SK-N-SH (cell line): ENCODE data around the gene TRIP10. TPM values are rescaled to one million over a fixed set of nuclear protein-coding genes. Genes with fewer than 3 reads are reported as not detected.

ENCODE experiments used
- CTCF ChIA-PET: fragments of 300-600, 350-600 bp; formaldehyde crosslinking; extraction: SDS; loops from one replicate; lab custom pipeline; 2021; lab: Yijun Ruan, JAX
- POLR2A ChIA-PET: fragments of 350-600 bp; sonication (Branson Sonifier 250); formaldehyde crosslinking; extraction: SDS; loops from one replicate; lab custom pipeline; 2020; ENCODE audit warnings: antibody characterized with exemption, inconsistent platforms; lab: Yijun Ruan, JAX
- DNase-seq: peaks from one replicate; pipeline ENCODE4 v3.0.0; 2012
- H2AFZ ChIP-seq: fragments of 200-600 bp; sonication (generic); 2 replicates; pipeline ENCODE4 v1.8.1; 2016; ENCODE audit warnings: antibody characterized with exemption, mild to moderate bottlenecking, low read depth
- H3F3A ChIP-seq: fragments of 200-600 bp; sonication (generic); replicated peaks from 2 replicates; pipeline ENCODE3; 2016; ENCODE audit warnings: antibody characterized with exemption, mild to moderate bottlenecking; ENCODE audit not compliant: insufficient read depth
- H3K27ac ChIP-seq, 2 experiments: fragments of 200-500 bp in 1 of 2; fragments of 200-600 bp in 1 of 2; sonication (Bioruptor generic) in 1 of 2; sonication (generic), shearing (Covaris generic) in 1 of 2; 2 replicates each; pipeline versions ENCODE4 v1.5.1 to v1.6.1; 2014 to 2016; ENCODE audit warnings: low read depth in 2 of 2, inconsistent platforms in 1 of 2, low read length in 1 of 2, mild to moderate bottlenecking in 1 of 2, mixed read lengths in 1 of 2
- H3K27me3 ChIP-seq: fragments of 200-600 bp; sonication (generic), shearing (Covaris generic); 2 replicates; pipeline ENCODE4 v1.6.1; 2016; ENCODE audit warnings: mixed run types; ENCODE audit not compliant: insufficient read depth
- H3K36me3 ChIP-seq, 2 experiments: fragments of 200-500 bp in 1 of 2; fragments of 200-600 bp in 1 of 2; sonication (Bioruptor generic) in 1 of 2; sonication (generic) in 1 of 2; replicated peaks in 1 of 2; 2 replicates each; pipeline versions ENCODE3 to v1.5.1; 2014 to 2016; ENCODE audit warnings: low read length in 1 of 2, mild to moderate bottlenecking in 1 of 2; ENCODE audit not compliant: insufficient read depth in 2 of 2, control insufficient read depth in 1 of 2
- H3K4me1 ChIP-seq, 2 experiments: fragments of 200-500 bp in 1 of 2; fragments of 200-600 bp in 1 of 2; sonication (Bioruptor generic) in 1 of 2; sonication (generic), shearing (Covaris generic) in 1 of 2; 2 replicates each; pipeline versions ENCODE4 v1.5.1 to v1.6.1; 2014 to 2016; ENCODE audit warnings: low read depth in 1 of 2, low read length in 1 of 2, mixed run types in 1 of 2; ENCODE audit not compliant: insufficient read depth in 2 of 2, control insufficient read depth in 1 of 2
- H3K4me2 ChIP-seq: fragments of 200-600 bp; sonication (generic), shearing (Covaris generic); 2 replicates; pipeline ENCODE4 v1.6.1; 2017; ENCODE audit warnings: mixed run types
- H3K4me3 ChIP-seq, 2 experiments: fragments of 200-500 bp in 1 of 2; fragments of 200-600 bp in 1 of 2; sonication (Bioruptor generic) in 1 of 2; sonication (generic), shearing (Covaris generic) in 1 of 2; 2 replicates each; pipeline versions ENCODE4 v1.5.1 to v1.8.1; 2014 to 2016; ENCODE audit warnings: low read depth in 2 of 2, inconsistent platforms in 1 of 2, low read length in 1 of 2, mild to moderate bottlenecking in 1 of 2, mixed read lengths in 1 of 2, moderate library complexity in 1 of 2
- H3K79me2 ChIP-seq: fragments of 200-600 bp; sonication (generic); 2 replicates; pipeline ENCODE4 v1.8.1; 2017; ENCODE audit warnings: mild to moderate bottlenecking; ENCODE audit not compliant: insufficient read depth
- H3K9ac ChIP-seq: fragments of 200-600 bp; sonication (generic); 2 replicates; pipeline ENCODE4 v1.6.1; 2017; ENCODE audit warnings: mixed run types
- H3K9me2 ChIP-seq: fragments of 200-600 bp; sonication (generic); 2 replicates; pipeline ENCODE4 v1.6.1; 2017; ENCODE audit warnings: mixed run types
- H3K9me3 ChIP-seq: fragments of 200-600 bp; sonication (generic); 2 replicates; pipeline ENCODE4 v1.6.1; 2017; ENCODE audit warnings: mixed run types, mild to moderate bottlenecking, moderate library complexity
- H4K20me1 ChIP-seq: fragments of 200-600 bp; sonication (generic); 2 replicates; pipeline ENCODE4 v1.6.1; 2017; ENCODE audit warnings: mild to moderate bottlenecking, mixed run types; ENCODE audit not compliant: insufficient read depth
- FOSL2 ChIP-seq: IDR thresholded peaks from 2 replicates; pipeline ENCODE4 v1.4.0; 2012; ENCODE audit warnings: low read depth, mild to moderate bottlenecking, moderate library complexity, borderline replicate concordance
- FOXJ3 ChIP-seq: sonication (generic); formaldehyde crosslinking; IDR thresholded peaks from 2 replicates; pipeline ENCODE4 v1.5.1; 2020; ENCODE audit warnings: mild to moderate bottlenecking, missing genetic modification reagents
- FOXM1 ChIP-seq: IDR thresholded peaks from 2 replicates; pipeline ENCODE4 v1.4.0; 2012; ENCODE audit warnings: low read depth, mild to moderate bottlenecking
- GABPA ChIP-seq: IDR thresholded peaks from 2 replicates; pipeline ENCODE4 v1.4.0; 2012; ENCODE audit warnings: low read depth, mild to moderate bottlenecking
- MEF2A ChIP-seq: IDR thresholded peaks from 2 replicates; pipeline ENCODE4 v1.4.0; 2012; ENCODE audit warnings: low read depth, borderline replicate concordance
- NFIC ChIP-seq: IDR thresholded peaks from 2 replicates; pipeline ENCODE4 v1.4.0; 2012; ENCODE audit warnings: borderline replicate concordance
- POLR2AphosphoS5 ChIP-seq: IDR thresholded peaks from 2 replicates; pipeline ENCODE4 v1.6.1; 2012; ENCODE audit warnings: low read depth, low read length
- RAD21 ChIP-seq: IDR thresholded peaks from 2 replicates; pipeline ENCODE4 v1.6.1; 2012; ENCODE audit warnings: mild to moderate bottlenecking, low read length
- RXRA ChIP-seq: IDR thresholded peaks from 2 replicates; pipeline ENCODE4 v1.4.0; 2012; ENCODE audit warnings: low read depth, mild to moderate bottlenecking, borderline replicate concordance
- TAF1 ChIP-seq: IDR thresholded peaks from 2 replicates; pipeline ENCODE4 v1.6.1; 2012; ENCODE audit warnings: low read depth, mild to moderate bottlenecking, low read length, moderate library complexity, borderline replicate concordance
- TEAD4 ChIP-seq: IDR thresholded peaks from 2 replicates; pipeline ENCODE4 v1.4.0; 2012; ENCODE audit warnings: mild to moderate bottlenecking, borderline replicate concordance; ENCODE audit not compliant: insufficient read depth
- WGBS: methylation state at CpG from one replicate; pipeline ENCODE4 v1.1.6; 2017; ENCODE audit warnings: low lambda C conversion rate; 5-methylcytosine and 5-hydroxymethylcytosine counted together
- polyA plus RNA-seq, 3 experiments: library from polyadenylated mRNA; depleted of rRNA; stranded (reverse); fragments of >200 nt; gene quantifications; 2 replicates each; pipeline ENCODE4 v1.2.3, GENCODE V29; 2012
- TF ChIP-seq, protein P1 (sequence below): fragments of 150-350 bp; IDR thresholded peaks from 2 replicates; pipeline ENCODE4 v1.6.1; 2017; ENCODE audit warnings: antibody characterized with exemption, low read length, low read depth, borderline replicate concordance
- TF ChIP-seq, protein P2 (sequence below): IDR thresholded peaks from 2 replicates; pipeline ENCODE4 v1.6.1; 2012; ENCODE audit warnings: mild to moderate bottlenecking, low read depth, low read length, moderate library complexity
- TF ChIP-seq, protein P3 (sequence below): IDR thresholded peaks from 2 replicates; pipeline ENCODE4 v1.4.0; 2012; ENCODE audit warnings: low read depth

The TRIP10 gene
- polyA plus RNA-seq, 1 of the 3 experiments (the other 2 are of a cell fraction), result 42.9 TPM

DNA sequence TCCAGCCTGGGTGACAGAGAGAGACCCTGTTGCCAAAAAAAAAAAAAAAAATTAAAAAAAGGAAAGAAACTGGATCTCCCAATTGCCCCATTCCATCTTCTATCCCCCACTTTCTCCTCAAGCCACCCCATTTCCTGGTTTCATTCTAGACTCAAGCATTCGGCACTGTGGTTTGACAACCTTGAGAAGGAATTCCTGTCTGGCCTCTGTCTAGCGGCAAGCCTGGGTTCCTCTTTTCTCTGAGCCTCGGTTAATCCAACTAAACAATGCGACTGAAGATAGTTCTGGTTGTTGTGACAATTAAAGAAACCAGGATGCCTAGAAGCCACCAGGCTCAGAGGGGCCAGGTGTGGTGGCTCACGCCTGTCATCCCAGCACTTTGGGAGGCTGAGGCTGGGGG is 15.7 kb upstream of the TRIP10 start:
- H3K4me1 ChIP-seq, result no peaks in the 10 kb centered on the region
- no peak overlapping the region for H3K9ac ChIP-seq
- TF ChIP-seq, protein P1, sequence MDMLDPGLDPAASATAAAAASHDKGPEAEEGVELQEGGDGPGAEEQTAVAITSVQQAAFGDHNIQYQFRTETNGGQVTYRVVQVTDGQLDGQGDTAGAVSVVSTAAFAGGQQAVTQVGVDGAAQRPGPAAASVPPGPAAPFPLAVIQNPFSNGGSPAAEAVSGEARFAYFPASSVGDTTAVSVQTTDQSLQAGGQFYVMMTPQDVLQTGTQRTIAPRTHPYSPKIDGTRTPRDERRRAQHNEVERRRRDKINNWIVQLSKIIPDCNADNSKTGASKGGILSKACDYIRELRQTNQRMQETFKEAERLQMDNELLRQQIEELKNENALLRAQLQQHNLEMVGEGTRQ, result no peak
- TF ChIP-seq RAD21 (no peak), MEF2A (no peak), FOSL2 (no peak), POLR2AphosphoS5 (no peak), TAF1 (no peak), GABPA (no peak), NFIC (no peak), FOXJ3 (CRISPR knock-in tag) (no peak), RXRA (no peak), FOXM1 (no peak), TEAD4 (no peak)
- TF ChIP-seq, protein P2, sequence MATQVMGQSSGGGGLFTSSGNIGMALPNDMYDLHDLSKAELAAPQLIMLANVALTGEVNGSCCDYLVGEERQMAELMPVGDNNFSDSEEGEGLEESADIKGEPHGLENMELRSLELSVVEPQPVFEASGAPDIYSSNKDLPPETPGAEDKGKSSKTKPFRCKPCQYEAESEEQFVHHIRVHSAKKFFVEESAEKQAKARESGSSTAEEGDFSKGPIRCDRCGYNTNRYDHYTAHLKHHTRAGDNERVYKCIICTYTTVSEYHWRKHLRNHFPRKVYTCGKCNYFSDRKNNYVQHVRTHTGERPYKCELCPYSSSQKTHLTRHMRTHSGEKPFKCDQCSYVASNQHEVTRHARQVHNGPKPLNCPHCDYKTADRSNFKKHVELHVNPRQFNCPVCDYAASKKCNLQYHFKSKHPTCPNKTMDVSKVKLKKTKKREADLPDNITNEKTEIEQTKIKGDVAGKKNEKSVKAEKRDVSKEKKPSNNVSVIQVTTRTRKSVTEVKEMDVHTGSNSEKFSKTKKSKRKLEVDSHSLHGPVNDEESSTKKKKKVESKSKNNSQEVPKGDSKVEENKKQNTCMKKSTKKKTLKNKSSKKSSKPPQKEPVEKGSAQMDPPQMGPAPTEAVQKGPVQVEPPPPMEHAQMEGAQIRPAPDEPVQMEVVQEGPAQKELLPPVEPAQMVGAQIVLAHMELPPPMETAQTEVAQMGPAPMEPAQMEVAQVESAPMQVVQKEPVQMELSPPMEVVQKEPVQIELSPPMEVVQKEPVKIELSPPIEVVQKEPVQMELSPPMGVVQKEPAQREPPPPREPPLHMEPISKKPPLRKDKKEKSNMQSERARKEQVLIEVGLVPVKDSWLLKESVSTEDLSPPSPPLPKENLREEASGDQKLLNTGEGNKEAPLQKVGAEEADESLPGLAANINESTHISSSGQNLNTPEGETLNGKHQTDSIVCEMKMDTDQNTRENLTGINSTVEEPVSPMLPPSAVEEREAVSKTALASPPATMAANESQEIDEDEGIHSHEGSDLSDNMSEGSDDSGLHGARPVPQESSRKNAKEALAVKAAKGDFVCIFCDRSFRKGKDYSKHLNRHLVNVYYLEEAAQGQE, result no peak
- TF ChIP-seq, protein P3, sequence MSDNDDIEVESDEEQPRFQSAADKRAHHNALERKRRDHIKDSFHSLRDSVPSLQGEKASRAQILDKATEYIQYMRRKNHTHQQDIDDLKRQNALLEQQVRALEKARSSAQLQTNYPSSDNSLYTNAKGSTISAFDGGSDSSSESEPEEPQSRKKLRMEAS, result no peak
- CTCF ChIA-PET, result interaction anchor here (1.4 kb wide), 1 partner anchor 9 kb away, joined by 4 read pairs; no protein-coding TSS in a partner anchor
- H3K9me3 ChIP-seq, result no peaks in the 10 kb centered on the region
- H2AFZ ChIP-seq, result no peak overlapping the region
- WGBS, result 50% methylated on average over 4 of the region's 5 CpGs
- no peak overlapping the region for H3K4me2 ChIP-seq
- DNase-seq, result no peak
- H3K27ac ChIP-seq, result no peak overlapping the region
- no peaks in the 10 kb centered on the region for H3F3A ChIP-seq
- no peak overlapping the region for H3K4me3 ChIP-seq
- H3K36me3 ChIP-seq, result no peaks in the 10 kb centered on the region
- H4K20me1 ChIP-seq, result no peaks in the 10 kb centered on the region
- peaks cover 18% of the 10 kb centered on the region for H3K27me3 ChIP-seq
- H3K79me2 ChIP-seq, result no peaks in the 10 kb centered on the region
- H3K9me2 ChIP-seq, result no peaks in the 10 kb centered on the region
- POLR2A ChIA-PET, result no interaction called here
